AG08395 (cell line): Measurements from ENCODE around the gene ZBTB17.
"Not testable (repeated sequence)": the region's sequence is repeated elsewhere in the genome, so short reads cannot be mapped to it uniquely, and the experiment has no call there.

ENCODE experiments used
- DNase-seq: peaks from one replicate; pipeline ENCODE4 v3.0.0; 2012; ENCODE audit warnings: mixed read lengths, low spot score

Gene ZBTB17

GRCh38 chr1:15988856-15989736, 13.2 kb upstream of the ZBTB17 start:
- no peak for DNase-seq

- no peak for DNase-seq
Measured at GRCh38 chr1:15985611-15986297, 9.9 kb upstream of the ZBTB17 start.

- no peak for DNase-seq
Measured at GRCh38 chr1:15983275-15983674, 7.4 kb upstream of the ZBTB17 start.

GRCh38 chr1:15981679-15982078, 5.8 kb upstream of the ZBTB17 start:
- DNase-seq, result no peak

- not testable (repeated sequence) for DNase-seq
Measured at GRCh38 chr1:15977947-15978346, 2.0 kb upstream of the ZBTB17 start.

GRCh38 chr1:15975358-15975804, 520 bp downstream of the ZBTB17 start:
- peak; percentile 63 for DNase-seq

- no peak for DNase-seq
Measured at GRCh38 chr1:15974855-15975254, 1.0 kb downstream of the ZBTB17 start.

GRCh38 chr1:15973772-15974171, 2.1 kb downstream of the ZBTB17 start:
- no peak for DNase-seq

GRCh38 chr1:15972409-15972808, 3.5 kb downstream of the ZBTB17 start:
- DNase-seq, result no peak

GRCh38 chr1:15970911-15971310, 5.0 kb downstream of the ZBTB17 start:
- no peak for DNase-seq

GRCh38 chr1:15969321-15969880, 6.5 kb downstream of the ZBTB17 start:
- no peak for DNase-seq

GRCh38 chr1:15968172-15968571, 7.7 kb downstream of the ZBTB17 start:
- DNase-seq, result no peak

- DNase-seq, result no peak
Measured at GRCh38 chr1:15966956-15967344, 9.0 kb downstream of the ZBTB17 start.

GRCh38 chr1:15966081-15966955, 9.6 kb downstream of the ZBTB17 start:
- DNase-seq, result peak; percentile 41

- DNase-seq, result peak; percentile 77
Measured at GRCh38 chr1:15965228-15965767, 10.6 kb downstream of the ZBTB17 start.

GRCh38 chr1:15963968-15964648, 11.8 kb downstream of the ZBTB17 start:
- no peak for DNase-seq

- no peak for DNase-seq
Measured at GRCh38 chr1:15963363-15963967, 12.4 kb downstream of the ZBTB17 start.

- DNase-seq, result no peak
Measured at GRCh38 chr1:15962671-15963362, 13.1 kb downstream of the ZBTB17 start.

GRCh38 chr1:15962176-15962575, 13.7 kb downstream of the ZBTB17 start:
- no peak for DNase-seq

- no peak for DNase-seq
Measured at GRCh38 chr1:15961492-15961891, 14.4 kb downstream of the ZBTB17 start.
